Measurements from ENCODE around the gene TATDN3. TPM values are rescaled to one million over a fixed set of nuclear protein-coding genes. Genes with fewer than 3 reads are reported as not detected.
"Not testable (repeated sequence)": the region's sequence is repeated elsewhere in the genome, so short reads cannot be mapped to it uniquely, and the experiment has no call there.

The TATDN3 gene
- total RNA-seq, 4 donors from 2014 or later: 6.0 to 16.1 (median 13.1) TPM

GRCh38 chr1:212760126-212760823, 31.4 kb upstream of the TATDN3 start:
- no peak overlapping the region for H3K4me3 ChIP-seq (ENCODE audit: low read depth, poor library complexity, severe bottlenecking)
- intact Hi-C loops (cut with DNase I; ENCODE audit: low total_unique reads): no loop called here
- 95 to 99% methylated on average over 8 to 9 of the region's 10 CpGs for WGBS, 2 donors

GRCh38 chr1:212762234-212762633, 29.5 kb upstream of the TATDN3 start:
- TF ChIP-seq CTCF (IDR thresholded peaks at IDR 0.05): no peak
- intact Hi-C loops (cut with DNase I; ENCODE audit: low total_unique reads): no loop called here
- H3K4me3 ChIP-seq (ENCODE audit: low read depth, poor library complexity, severe bottlenecking): no peak overlapping the region
- no peak for DNase-seq (ENCODE audit: low spot score in 2 of 2)
- WGBS, 2 donors: 97 to 100% methylated on average over 4 of the region's 4 CpGs

More at GRCh38 chr1:212760126-212760823, 31.4 kb upstream of the TATDN3 start:
- TF ChIP-seq CTCF (IDR thresholded peaks at IDR 0.05) (no peak), POLR2A (IDR thresholded peaks at IDR 0.05) (no peak)
- DNase-seq (ENCODE audit: low spot score in 2 of 2): no peak

GRCh38 chr1:212762839-212763238, 28.9 kb upstream of the TATDN3 start:
- intact Hi-C loops (cut with DNase I; ENCODE audit: low total_unique reads): no loop called here
- TF ChIP-seq CTCF (IDR thresholded peaks at IDR 0.05) (no peak), POLR2A (IDR thresholded peaks at IDR 0.05) (no peak)
- 95 to 96% methylated on average over 9 of the region's 9 CpGs for WGBS, 2 donors
- no peak overlapping the region for H3K4me3 ChIP-seq (ENCODE audit: low read depth, poor library complexity, severe bottlenecking)
- no peak for DNase-seq (ENCODE audit: low spot score in 2 of 2)

- H3K4me3 ChIP-seq (ENCODE audit: low read depth, poor library complexity, severe bottlenecking); intact Hi-C loops (cut with DNase I; ENCODE audit: low total_unique reads); DNase-seq (ENCODE audit: low spot score in 2 of 2): not testable (repeated sequence)
- 80 to 100% methylated on average over 1 of the region's 1 CpG for WGBS, 2 donors
Observed at GRCh38 chr1:212764718-212765281, 26.9 kb upstream of the TATDN3 start.

- DNase-seq (ENCODE audit: low spot score in 2 of 2); H3K4me3 ChIP-seq (ENCODE audit: low read depth, poor library complexity, severe bottlenecking); intact Hi-C loops (cut with DNase I; ENCODE audit: low total_unique reads): not testable (repeated sequence)
- WGBS, 2 donors: 48 to 96% methylated on average over 2 of the region's 2 CpGs
Observed at GRCh38 chr1:212766825-212767224, 24.9 kb upstream of the TATDN3 start.

- TF ChIP-seq CTCF (IDR thresholded peaks at IDR 0.05) (no peak), POLR2A (IDR thresholded peaks at IDR 0.05) (no peak)
- DNase-seq (ENCODE audit: low spot score in 2 of 2): no peak
- WGBS, 2 donors: 62 to 82% methylated on average over 1 of the region's 1 CpG
- intact Hi-C loops (cut with DNase I; ENCODE audit: low total_unique reads): no loop called here
- H3K4me3 ChIP-seq (ENCODE audit: low read depth, poor library complexity, severe bottlenecking): no peak overlapping the region
Observed at GRCh38 chr1:212769459-212770167, 22.1 kb upstream of the TATDN3 start.
